ENCODE measurements around the gene CLEC19A. TPM values are rescaled to one million over a fixed set of nuclear protein-coding genes. Genes with fewer than 3 reads are reported as not detected.
"Not testable (repeated sequence)": the region's sequence is repeated elsewhere in the genome, so short reads cannot be mapped to it uniquely, and the experiment has no call there.

The CLEC19A gene
- total and polyA plus RNA-seq, 9 donors = 0.08 to 0.19 (median 0.13) TPM; not detected in 4

DNA sequence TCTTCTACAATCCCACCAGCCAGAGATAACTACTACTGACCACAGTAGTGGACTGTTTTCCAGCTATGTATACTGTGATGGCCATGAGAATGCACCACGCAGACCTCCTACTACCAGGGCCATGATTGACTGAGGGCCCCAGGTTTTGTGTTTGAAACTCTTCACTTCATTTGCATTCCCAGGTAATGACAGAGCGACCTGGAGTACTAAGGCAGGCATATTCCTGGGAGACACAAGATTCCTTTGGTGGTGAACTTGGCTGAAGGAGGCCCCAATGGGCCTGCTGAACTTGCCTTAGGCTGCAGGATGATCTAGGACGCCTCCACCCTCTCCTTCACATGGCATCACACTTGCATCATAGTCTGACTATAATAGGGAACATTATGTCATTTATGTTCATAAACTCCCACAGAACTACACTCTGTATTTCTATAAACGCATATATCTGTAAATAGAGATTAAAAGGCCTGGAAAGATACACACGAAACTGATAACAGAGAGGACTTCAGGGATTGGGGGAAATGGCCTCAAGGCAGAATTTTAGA is 30.4 kb downstream of the CLEC19A start:
- H3K27ac ChIP-seq (ENCODE audit: low read length) = no peak overlapping the region
- DNase-seq = no peak
- no peaks in the 10 kb centered on the region for H3K4me1 ChIP-seq (ENCODE audit: control insufficient read depth, insufficient read depth, low read length)
- H3K27me3 ChIP-seq (ENCODE audit: control insufficient read depth, insufficient read depth, low read length) = no peaks in the 10 kb centered on the region
- H3K36me3 ChIP-seq (ENCODE audit: control insufficient read depth, insufficient read depth, low read length) = no peaks in the 10 kb centered on the region
- no peaks in the 10 kb centered on the region for H3K9me3 ChIP-seq (replicated peaks; ENCODE audit: control insufficient read depth, low read depth, low read length)
- 100% methylated on average over 1 of the region's 5 CpGs for whole genome bisulfite sequencing (ENCODE audit: insufficient coverage)
- H3K4me3 ChIP-seq (ENCODE audit: low read length) = no peak overlapping the region

DNA sequence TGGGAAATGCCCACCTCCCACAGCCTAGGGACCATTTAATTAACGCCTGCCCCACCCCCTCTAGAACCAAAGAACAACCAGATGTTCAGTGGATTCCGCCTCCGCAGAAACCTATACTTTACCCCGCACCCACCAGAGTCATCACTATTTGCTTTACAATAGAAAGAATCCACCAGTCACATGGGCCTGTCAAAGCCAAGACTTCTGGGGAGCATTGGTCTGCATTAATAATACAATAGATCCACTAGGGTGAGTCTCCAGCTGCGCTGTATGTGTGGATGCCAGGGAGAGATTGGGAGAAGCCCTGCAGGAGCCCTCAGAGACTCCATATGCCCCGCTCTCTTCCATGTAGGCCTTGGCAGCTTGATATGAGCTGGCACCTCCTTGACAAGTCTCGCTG is 31.3 kb downstream of the CLEC19A start:
- WGBS (ENCODE audit: insufficient coverage) = 70% methylated on average over 2 of the region's 7 CpGs
- H3K27ac ChIP-seq (ENCODE audit: low read length) = no peak overlapping the region
- H3K9me3 ChIP-seq (replicated peaks; ENCODE audit: control insufficient read depth, low read depth, low read length) = no peaks in the 10 kb centered on the region
- no peaks in the 10 kb centered on the region for H3K4me1 ChIP-seq (ENCODE audit: control insufficient read depth, insufficient read depth, low read length)
- no peak for DNase-seq
- no peaks in the 10 kb centered on the region for H3K36me3 ChIP-seq (ENCODE audit: control insufficient read depth, insufficient read depth, low read length)
- no peaks in the 10 kb centered on the region for H3K27me3 ChIP-seq (ENCODE audit: control insufficient read depth, insufficient read depth, low read length)
- no peak overlapping the region for H3K4me3 ChIP-seq (ENCODE audit: low read length)

DNA sequence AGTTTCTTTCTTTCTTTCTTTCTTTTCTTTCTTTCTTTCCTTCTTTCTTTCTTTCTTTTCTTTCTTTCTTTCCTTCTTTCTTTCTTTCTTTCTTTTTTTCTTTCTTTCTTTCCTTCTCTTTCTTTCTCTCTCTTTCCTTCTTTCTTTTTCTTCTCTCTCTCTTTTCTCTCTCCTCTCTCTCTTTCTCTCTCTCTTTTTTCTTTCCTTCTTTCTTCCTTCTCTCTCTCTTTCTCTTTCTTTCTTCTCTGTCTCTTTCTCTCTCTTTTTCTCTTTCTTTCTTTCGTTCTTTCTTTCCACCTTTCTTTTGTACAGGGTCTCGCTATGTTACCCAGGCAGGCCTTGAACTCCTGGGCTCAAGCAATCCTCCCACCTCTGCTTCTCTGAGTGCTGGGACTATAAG is 35.7 kb downstream of the CLEC19A start:
- 91% methylated on average over 2 of the region's 2 CpGs for WGBS (ENCODE audit: insufficient coverage)
- DNase-seq = not testable (repeated sequence)

DNA sequence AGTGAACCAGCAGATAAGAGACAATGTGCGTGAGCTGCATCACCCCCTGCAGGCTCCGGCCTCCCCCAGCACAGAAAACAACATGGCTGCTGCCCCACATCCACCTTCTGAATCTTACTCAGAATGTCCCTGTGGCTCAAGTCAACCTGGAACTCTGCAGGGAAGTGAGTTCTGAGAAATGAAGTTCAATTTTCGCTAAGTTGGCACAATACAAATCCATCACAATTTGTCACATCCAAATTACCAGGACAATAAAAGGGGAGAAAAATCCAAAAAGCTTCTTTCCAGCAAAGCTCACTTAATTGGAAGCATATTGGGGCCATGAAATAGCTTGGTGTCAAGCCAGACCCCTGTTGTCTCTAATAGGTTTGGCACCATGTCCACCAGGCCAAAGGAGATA is 38.1 kb downstream of the CLEC19A start:
- Histone ChIP-seq H3K9me3 (replicated peaks; ENCODE audit: control insufficient read depth, low read depth, low read length) (no peaks in the 10 kb centered on the region), H3K27ac (ENCODE audit: low read length) (no peak overlapping the region), H3K4me1 (ENCODE audit: control insufficient read depth, insufficient read depth, low read length) (no peaks in the 10 kb centered on the region), H3K27me3 (ENCODE audit: control insufficient read depth, insufficient read depth, low read length) (no peaks in the 10 kb centered on the region), H3K36me3 (ENCODE audit: control insufficient read depth, insufficient read depth, low read length) (no peaks in the 10 kb centered on the region), H3K4me3 (ENCODE audit: low read length) (no peak overlapping the region)
- whole genome bisulfite sequencing (ENCODE audit: insufficient coverage) = no CpG with 5 or more reads among the region's 3 CpGs
- DNase-seq = no peak

More for the DNA sequence above, 35.7 kb downstream of the CLEC19A start:
- H3K36me3 ChIP-seq (ENCODE audit: control insufficient read depth, insufficient read depth, low read length); H3K27me3 ChIP-seq (ENCODE audit: control insufficient read depth, insufficient read depth, low read length); H3K27ac ChIP-seq (ENCODE audit: low read length); H3K4me3 ChIP-seq (ENCODE audit: low read length); H3K4me1 ChIP-seq (ENCODE audit: control insufficient read depth, insufficient read depth, low read length); H3K9me3 ChIP-seq (replicated peaks; ENCODE audit: control insufficient read depth, low read depth, low read length): not testable (repeated sequence)

DNA sequence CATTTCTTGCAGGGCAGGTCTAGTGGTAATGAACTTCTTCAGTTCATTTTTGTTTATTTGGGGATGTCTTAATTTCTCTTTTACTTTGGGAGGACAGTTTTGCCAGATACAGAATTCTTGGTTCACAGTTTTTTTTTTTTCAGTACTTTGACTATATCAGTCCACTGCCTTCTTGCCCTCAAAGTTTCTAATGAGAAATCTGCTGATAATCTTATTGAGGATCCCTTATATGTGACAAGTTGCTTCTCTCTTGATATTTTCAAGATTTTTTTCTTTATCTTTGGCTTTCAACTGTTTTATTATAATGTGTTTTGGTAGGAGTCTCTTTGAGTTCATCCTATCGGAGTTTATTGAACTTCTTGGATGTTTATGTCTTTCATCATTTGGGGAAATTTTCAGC is 42.8 kb downstream of the CLEC19A start:
- no CpG with 5 or more reads among the region's 1 CpG for WGBS (ENCODE audit: insufficient coverage)
- Histone ChIP-seq H3K27ac (ENCODE audit: low read length) (no peak overlapping the region), H3K9me3 (replicated peaks; ENCODE audit: control insufficient read depth, low read depth, low read length) (no peaks in the 10 kb centered on the region), H3K36me3 (ENCODE audit: control insufficient read depth, insufficient read depth, low read length) (no peaks in the 10 kb centered on the region), H3K4me3 (ENCODE audit: low read length) (no peak overlapping the region), H3K27me3 (ENCODE audit: control insufficient read depth, insufficient read depth, low read length) (no peaks in the 10 kb centered on the region), H3K4me1 (ENCODE audit: control insufficient read depth, insufficient read depth, low read length) (no peaks in the 10 kb centered on the region)
- DNase-seq = no peak

DNA sequence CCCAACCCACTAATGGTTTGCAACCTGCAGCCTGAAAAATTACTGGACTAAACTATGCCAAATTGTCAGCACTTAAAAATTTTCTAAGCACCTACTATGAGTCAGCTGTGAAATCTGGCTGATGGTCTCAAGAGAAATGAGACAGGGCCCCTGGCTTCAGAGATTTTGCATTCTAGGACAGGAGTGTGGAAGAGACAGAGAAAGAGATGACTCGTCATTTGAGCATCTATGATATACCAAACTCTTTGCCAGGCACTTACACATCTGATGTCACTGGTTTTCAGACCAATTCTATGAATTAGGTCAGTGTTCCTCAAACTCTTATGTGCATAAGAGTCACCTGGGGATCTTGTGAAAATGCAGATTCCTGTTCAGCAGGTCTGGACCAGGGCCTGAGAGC is 44.4 kb downstream of the CLEC19A start:
- no peaks in the 10 kb centered on the region for H3K9me3 ChIP-seq (replicated peaks; ENCODE audit: control insufficient read depth, low read depth, low read length)
- DNase-seq = no peak
- no CpG with 5 or more reads among the region's 1 CpG for WGBS (ENCODE audit: insufficient coverage)
- no peaks in the 10 kb centered on the region for H3K36me3 ChIP-seq (ENCODE audit: control insufficient read depth, insufficient read depth, low read length)
- H3K4me1 ChIP-seq (ENCODE audit: control insufficient read depth, insufficient read depth, low read length) = no peaks in the 10 kb centered on the region
- no peak overlapping the region for H3K27ac ChIP-seq (ENCODE audit: low read length)
- H3K27me3 ChIP-seq (ENCODE audit: control insufficient read depth, insufficient read depth, low read length) = no peaks in the 10 kb centered on the region
- H3K4me3 ChIP-seq (ENCODE audit: low read length) = no peak overlapping the region

DNA sequence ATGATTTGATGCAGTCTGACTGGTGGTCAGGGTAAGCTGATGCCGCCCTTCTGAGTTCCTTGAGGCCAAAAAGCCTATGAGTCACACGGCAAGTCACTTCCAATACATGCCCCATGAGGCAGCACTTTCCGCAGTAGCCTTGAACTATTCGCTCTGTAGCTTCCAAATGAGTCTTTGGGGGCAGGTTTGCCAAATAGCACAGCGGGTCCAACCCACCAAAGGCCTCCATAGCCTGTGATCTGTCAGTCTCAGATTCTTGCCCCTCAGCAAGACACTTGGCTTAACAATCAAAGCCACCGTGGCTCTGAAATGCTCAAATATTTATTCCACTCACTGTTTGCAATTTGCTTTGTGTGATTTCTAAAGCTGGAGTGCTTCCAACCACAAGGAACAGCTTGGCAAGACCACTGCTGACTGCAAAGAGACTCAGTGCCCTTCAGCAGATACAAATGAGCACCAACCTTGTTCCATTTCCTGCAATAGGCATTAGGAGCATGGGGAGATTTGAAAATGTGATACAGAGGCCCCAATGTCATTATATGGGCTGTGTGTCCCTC is 45.4 kb downstream of the CLEC19A start:
- H3K9me3 ChIP-seq (replicated peaks; ENCODE audit: control insufficient read depth, low read depth, low read length) = no peaks in the 10 kb centered on the region
- H3K4me1 ChIP-seq (ENCODE audit: control insufficient read depth, insufficient read depth, low read length) = no peaks in the 10 kb centered on the region
- no peaks in the 10 kb centered on the region for H3K27me3 ChIP-seq (ENCODE audit: control insufficient read depth, insufficient read depth, low read length)
- H3K36me3 ChIP-seq (ENCODE audit: control insufficient read depth, insufficient read depth, low read length) = no peaks in the 10 kb centered on the region
- DNase-seq = peak; percentile 4
- no peak overlapping the region for H3K27ac ChIP-seq (ENCODE audit: low read length)
- no peak overlapping the region for H3K4me3 ChIP-seq (ENCODE audit: low read length)
- WGBS (ENCODE audit: insufficient coverage) = 74% methylated on average over 5 of the region's 6 CpGs

DNA sequence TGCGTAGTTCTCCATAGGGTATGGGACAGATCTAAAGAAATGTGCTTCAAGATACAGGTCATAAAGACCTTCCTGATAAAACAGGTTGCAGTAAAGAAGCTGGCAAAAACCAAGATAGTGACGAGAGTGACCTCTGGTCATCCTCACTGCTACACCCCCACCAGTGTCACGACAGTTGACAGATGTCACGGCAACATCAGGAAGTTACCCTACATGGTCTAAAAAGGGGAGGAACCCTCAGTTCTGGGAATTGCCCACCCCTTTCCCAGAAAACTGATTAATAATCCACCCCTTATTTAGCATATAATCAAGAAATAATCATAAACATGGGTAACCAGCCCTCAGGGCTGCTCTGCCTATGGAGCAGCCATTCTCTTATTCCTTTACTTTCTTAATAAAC is 46.3 kb downstream of the CLEC19A start:
- Histone ChIP-seq H3K9me3 (replicated peaks; ENCODE audit: control insufficient read depth, low read depth, low read length) (no peaks in the 10 kb centered on the region), H3K4me3 (ENCODE audit: low read length) (no peak overlapping the region), H3K4me1 (ENCODE audit: control insufficient read depth, insufficient read depth, low read length) (no peaks in the 10 kb centered on the region), H3K36me3 (ENCODE audit: control insufficient read depth, insufficient read depth, low read length) (no peaks in the 10 kb centered on the region), H3K27ac (ENCODE audit: low read length) (no peak overlapping the region), H3K27me3 (ENCODE audit: control insufficient read depth, insufficient read depth, low read length) (no peaks in the 10 kb centered on the region)
- WGBS (ENCODE audit: insufficient coverage) = 100% methylated on average over 1 of the region's 4 CpGs
- DNase-seq = no peak

DNA sequence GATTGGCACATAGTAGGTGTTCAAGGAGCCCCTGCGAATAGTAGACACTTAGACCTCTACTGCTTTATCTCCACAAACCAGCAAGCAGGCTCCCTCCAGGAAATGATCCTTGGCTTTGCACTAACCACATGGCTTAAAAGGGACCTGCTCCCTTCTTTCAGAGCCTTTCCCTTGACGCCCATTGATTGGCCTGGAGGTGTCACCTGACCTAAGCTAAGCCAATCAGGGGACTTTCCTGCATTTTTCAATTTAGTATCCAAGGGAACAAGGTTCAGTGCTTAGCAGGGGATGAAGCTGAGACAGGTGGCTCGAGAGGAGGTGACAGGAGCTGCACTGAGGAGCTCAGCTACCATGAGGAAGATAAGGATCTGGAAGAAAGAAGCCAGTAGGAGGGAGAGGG is 52.8 kb downstream of the CLEC19A start:
- Histone ChIP-seq H3K36me3 (ENCODE audit: control insufficient read depth, insufficient read depth, low read length) (no peaks in the 10 kb centered on the region), H3K27me3 (ENCODE audit: control insufficient read depth, insufficient read depth, low read length) (no peaks in the 10 kb centered on the region), H3K9me3 (replicated peaks; ENCODE audit: control insufficient read depth, low read depth, low read length) (no peaks in the 10 kb centered on the region), H3K4me1 (ENCODE audit: control insufficient read depth, insufficient read depth, low read length) (no peaks in the 10 kb centered on the region), H3K27ac (ENCODE audit: low read length) (no peak overlapping the region), H3K4me3 (ENCODE audit: low read length) (no peak overlapping the region)
- no peak for DNase-seq
- WGBS (ENCODE audit: insufficient coverage) = 62% methylated on average over 3 of the region's 3 CpGs

DNA sequence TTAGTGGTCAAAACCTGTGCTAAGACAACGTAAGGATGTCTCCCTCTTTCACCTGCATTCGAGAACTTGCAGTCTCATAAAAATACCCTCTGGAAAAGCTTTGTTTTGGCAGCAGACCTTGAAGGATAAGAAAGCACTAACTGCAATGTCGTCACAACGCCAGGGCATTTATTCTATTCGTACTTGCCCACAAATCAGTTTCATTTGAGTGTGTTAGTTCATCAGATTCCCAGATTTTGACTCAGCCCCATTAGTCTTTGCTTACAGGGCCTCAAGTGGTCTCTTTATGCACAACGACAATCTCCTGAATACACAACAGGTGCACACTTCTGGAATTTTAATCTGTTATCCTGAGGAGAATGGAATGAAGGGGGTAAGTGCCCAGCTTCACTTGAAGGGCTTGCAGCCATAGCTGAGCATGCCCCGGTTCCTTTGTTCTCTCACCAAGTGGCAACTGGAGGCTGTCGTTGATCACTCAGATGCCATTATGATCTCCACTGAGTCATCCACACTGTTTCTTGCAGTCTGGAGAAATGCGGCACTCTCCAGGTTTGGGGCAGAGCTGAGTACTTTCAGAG is 58.8 kb downstream of the CLEC19A start:
- no peak overlapping the region for H3K27ac ChIP-seq (ENCODE audit: low read length)
- H3K4me3 ChIP-seq (ENCODE audit: low read length) = no peak overlapping the region
- no peaks in the 10 kb centered on the region for H3K4me1 ChIP-seq (ENCODE audit: control insufficient read depth, insufficient read depth, low read length)
- H3K27me3 ChIP-seq (ENCODE audit: control insufficient read depth, insufficient read depth, low read length) = peaks cover 8% of the 10 kb centered on the region
- H3K36me3 ChIP-seq (ENCODE audit: control insufficient read depth, insufficient read depth, low read length) = no peaks in the 10 kb centered on the region
- WGBS (ENCODE audit: insufficient coverage) = 68% methylated on average over 7 of the region's 9 CpGs
- H3K9me3 ChIP-seq (replicated peaks; ENCODE audit: control insufficient read depth, low read depth, low read length) = no peaks in the 10 kb centered on the region
- no peak for DNase-seq

Measured in muscle of leg (tissue), 11 donors.